T-helper 9 cell (primary cell): ENCODE measurements around the gene ANGPTL3.

Source experiments
- DNase-seq: peaks from one replicate; pipeline ENCODE4 v3.0.0-alpha.2; 2020

Gene ANGPTL3

DNA sequence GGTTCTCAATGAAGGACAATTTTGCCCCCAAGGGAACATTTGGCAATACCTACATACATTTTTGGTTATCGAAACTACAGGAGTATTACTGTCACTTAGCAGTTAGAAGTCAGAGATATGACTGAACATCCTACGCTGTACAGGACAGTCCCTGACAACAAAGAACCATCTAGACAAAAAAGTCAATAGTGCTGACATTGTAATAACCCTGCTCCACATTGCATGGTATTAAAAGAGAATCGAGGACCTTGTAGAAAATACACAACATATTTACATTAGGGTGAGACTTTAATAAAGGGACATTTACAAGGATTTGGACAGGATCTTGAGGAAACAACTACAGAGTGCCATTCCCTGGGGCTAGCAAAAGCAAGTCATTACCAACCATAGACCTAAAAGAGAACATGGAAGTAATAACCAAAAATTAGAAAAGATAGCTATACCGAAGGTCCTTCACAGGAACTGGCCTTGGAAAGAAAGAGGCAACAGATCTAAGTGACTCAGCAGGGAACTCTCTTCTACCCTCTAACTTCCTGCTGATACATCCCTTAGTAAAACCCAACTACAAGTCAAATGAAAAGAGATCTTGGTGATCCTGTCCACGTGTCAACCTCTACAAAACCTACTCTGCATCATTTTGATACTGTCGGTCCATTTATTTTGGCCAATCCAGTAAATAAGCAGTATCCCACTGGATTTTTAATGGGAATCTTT lies 40.2 kb downstream of the ANGPTL3 start:
- DNase-seq, result no peak

DNA sequence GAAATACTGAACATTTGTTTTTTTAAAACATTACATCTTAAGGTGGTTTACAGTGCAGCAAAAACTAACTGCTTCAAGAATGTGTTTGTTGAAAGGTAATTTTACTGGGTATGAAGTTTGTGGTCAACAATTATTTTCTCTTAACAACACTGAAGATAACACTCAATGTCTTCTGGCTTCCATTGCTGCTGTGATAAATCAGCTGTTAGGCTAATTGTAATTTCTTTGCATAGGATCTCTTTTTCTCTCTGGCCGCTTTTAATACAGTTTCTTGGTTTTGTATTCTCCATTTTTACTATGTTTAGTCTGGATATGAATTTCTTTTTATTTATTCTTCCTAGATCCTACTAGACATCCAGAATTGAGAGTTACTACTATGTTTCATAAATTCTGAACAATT lies 46.0 kb downstream of the ANGPTL3 start:
- no peak for DNase-seq

DNA sequence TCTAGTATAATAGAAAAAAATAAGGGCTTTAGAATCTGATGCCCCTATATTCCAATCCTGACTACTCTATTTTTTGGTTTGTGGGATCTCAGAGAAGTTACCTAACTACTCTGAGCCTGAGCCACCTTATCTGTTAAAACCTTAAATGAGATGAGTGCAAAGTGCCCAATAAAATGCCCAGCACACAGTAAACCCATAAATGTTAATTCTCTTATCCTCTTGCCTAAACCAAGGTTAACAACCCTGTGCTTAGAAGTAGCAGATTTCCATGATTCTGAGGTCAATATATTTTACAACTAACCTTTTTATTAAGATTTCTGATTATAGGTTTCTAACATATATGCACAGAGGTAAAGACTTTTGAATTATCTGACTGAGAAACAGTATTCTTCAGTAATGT lies 55.1 kb downstream of the ANGPTL3 start:
- no peak for DNase-seq

DNA sequence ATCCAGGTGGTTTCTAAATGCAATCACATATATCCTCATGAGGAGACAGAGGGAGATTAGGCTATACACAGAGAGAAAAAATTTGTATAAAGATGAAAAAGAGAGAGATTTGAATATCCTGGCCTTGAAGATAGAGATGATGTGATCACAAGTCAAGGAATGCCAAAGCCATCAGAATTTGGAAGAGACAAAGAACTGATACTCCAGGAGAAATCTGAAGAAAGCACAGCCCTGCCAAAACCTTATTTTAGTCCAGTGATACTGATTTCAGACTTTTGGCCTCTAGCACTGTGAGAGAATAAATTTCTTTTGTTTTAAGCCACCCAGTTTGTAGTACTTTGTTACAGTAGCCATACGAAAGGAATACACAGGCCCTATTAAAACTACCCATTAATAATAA lies 57.4 kb downstream of the ANGPTL3 start:
- no peak for DNase-seq
